ENCODE data around the gene ZNF316. TPM values are rescaled to one million over a fixed set of nuclear protein-coding genes. Genes with fewer than 3 reads are reported as not detected.

The ZNF316 gene
- total RNA-seq, 2 donors from 2014 or later: 29.1 to 69.5 TPM

DNA sequence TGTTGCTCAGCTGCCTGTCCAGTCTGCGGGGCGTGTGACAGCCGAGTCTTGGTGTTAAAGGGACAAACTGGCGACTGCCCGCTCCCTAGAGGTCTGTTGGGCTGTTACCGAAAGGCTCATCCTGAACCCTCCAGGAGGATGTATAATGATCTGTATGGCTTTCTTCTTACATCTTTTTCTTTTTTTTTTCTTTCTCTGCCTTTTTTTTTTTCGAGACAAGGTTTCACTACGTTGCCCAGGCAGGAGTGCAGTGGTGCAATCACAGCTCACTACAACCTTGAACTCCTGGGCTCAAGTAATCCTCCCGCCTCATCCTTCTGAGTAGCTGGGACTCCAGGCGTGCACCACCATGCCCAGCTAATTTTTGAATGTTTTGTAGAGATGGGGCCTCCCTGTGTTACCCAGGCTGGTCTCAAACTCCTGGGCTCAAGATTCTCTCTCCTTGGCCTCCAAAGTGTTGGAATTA is 46.4 kb upstream of the ZNF316 start:
- intact Hi-C loops (cut with DNase I): no loop called here
- no peak for ATAC-seq
- TF ChIP-seq POLR2A (IDR thresholded peaks at IDR 0.05): no peak
- TF ChIP-seq, protein P1, sequence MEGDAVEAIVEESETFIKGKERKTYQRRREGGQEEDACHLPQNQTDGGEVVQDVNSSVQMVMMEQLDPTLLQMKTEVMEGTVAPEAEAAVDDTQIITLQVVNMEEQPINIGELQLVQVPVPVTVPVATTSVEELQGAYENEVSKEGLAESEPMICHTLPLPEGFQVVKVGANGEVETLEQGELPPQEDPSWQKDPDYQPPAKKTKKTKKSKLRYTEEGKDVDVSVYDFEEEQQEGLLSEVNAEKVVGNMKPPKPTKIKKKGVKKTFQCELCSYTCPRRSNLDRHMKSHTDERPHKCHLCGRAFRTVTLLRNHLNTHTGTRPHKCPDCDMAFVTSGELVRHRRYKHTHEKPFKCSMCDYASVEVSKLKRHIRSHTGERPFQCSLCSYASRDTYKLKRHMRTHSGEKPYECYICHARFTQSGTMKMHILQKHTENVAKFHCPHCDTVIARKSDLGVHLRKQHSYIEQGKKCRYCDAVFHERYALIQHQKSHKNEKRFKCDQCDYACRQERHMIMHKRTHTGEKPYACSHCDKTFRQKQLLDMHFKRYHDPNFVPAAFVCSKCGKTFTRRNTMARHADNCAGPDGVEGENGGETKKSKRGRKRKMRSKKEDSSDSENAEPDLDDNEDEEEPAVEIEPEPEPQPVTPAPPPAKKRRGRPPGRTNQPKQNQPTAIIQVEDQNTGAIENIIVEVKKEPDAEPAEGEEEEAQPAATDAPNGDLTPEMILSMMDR (IDR thresholded peaks at IDR 0.05): no peak
- whole genome bisulfite sequencing, 2 donors: 6% methylated on average over 9 to 10 of the region's 10 CpGs
- H3K27ac ChIP-seq: peak overlapping the region; percentile 73 to 88 (median 82)
- no peaks in the 10 kb centered on the region for H3K27me3 ChIP-seq
- peak overlapping the region; percentile 26 to 93 for H3K4me3 ChIP-seq
- DNase-seq: no peak
- no peaks in the 10 kb centered on the region for H3K9me3 ChIP-seq
- H3K36me3 ChIP-seq (replicated peaks in 1 of 2; ENCODE audit: insufficient read depth in 1 of 2, low read depth in 2 of 2): peaks cover 5 to 15% of the 10 kb centered on the region in 2 donors
- H3K4me1 ChIP-seq: peaks cover 19% of the 10 kb centered on the region

DNA sequence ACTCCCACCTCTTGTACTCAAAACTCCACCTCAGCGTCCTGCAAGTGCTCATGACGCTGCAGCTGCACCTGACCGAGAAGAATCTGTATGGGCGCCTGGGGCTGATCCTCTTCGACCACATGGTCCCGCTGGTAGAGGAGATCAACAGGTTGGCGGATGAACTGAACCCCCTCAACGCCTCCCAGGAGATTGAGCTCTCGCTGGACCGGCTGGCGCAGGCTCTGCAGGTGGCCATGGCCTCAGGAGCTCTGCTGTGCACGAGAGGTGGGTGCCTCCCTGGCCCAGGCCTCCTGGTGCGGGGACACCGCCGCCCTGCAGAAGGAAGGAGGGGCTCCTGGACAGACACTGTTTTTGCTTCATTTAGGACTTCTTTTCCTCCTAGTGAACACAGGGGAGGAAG is 37.0 kb upstream of the ZNF316 start:
- TF ChIP-seq POLR2A (IDR thresholded peaks at IDR 0.05): no peak
- TF ChIP-seq, protein P1 (IDR thresholded peaks at IDR 0.05): no peak
- intact Hi-C loops (cut with DNase I): no loop called here
- ATAC-seq: no peak
- Histone ChIP-seq H3K27me3 (no peaks in the 10 kb centered on the region), H3K36me3 (replicated peaks in 1 of 2; ENCODE audit: insufficient read depth in 1 of 2, low read depth in 2 of 2) (peaks cover 0 to 28% of the 10 kb centered on the region in 2 donors), H3K4me3 (no peak overlapping the region), H3K27ac (no peak overlapping the region), H3K4me1 (no peaks in the 10 kb centered on the region), H3K9me3 (no peaks in the 10 kb centered on the region)
- DNase-seq: no peak
- 91% methylated on average over 10 to 15 of the region's 15 CpGs for WGBS, 2 donors

GRCh38 chr7:6604458-6604857 is 32.7 kb upstream of the ZNF316 start:
- ATAC-seq (no peak), DNase-seq (no peak)
- Histone ChIP-seq H3K9me3 (no peaks in the 10 kb centered on the region), H3K4me3 (no peak overlapping the region), H3K27me3 (no peaks in the 10 kb centered on the region), H3K36me3 (replicated peaks in 1 of 2; ENCODE audit: insufficient read depth in 1 of 2, low read depth in 2 of 2) (peaks cover 0 to 6% of the 10 kb centered on the region in 2 donors), H3K27ac (no peak overlapping the region), H3K4me1 (no peaks in the 10 kb centered on the region)
- 85 to 100% methylated on average over 5 to 8 of the region's 10 CpGs for WGBS, 2 donors
- TF ChIP-seq POLR2A (IDR thresholded peaks at IDR 0.05): no peak
- TF ChIP-seq, protein P1 (IDR thresholded peaks at IDR 0.05): no peak
- intact Hi-C loops (cut with DNase I): no loop called here

DNA sequence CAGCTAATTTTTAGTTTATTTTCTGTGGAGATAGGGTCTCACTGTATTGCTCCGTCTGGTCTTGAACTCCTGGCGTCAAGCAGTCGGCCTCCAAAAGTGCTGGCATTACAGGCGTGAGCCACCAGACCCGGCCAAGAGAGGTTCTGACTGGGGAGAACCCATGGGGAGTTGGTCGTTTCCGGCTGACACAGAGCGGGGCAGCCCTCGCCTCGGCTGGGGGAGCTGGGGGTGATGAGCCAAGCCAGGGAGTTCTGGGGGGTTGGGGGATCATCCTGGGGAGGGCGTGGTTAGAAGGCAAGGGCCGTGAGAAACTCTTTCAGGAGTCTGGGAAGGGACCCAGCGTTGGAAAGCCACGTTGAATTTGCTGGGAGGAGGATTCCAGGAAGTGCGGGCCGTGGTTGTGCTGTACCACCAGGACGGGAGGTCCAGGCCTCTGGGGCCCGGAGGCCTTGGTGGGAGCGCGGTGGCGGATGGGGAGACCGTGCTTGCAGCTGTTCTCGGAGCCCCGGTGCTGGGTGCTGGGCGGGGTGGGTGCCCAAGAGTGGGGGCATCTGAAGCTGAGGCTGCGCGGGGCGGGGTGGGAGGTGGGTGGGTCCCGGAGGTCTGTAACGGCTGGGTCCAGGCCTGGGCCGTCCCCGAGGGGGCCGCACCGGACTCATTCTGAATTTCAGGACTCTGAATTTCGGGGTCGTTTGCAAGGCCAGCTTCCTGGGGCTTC is 30.1 kb upstream of the ZNF316 start:
- H3K27ac ChIP-seq: no peak overlapping the region
- H3K9me3 ChIP-seq: no peaks in the 10 kb centered on the region
- ATAC-seq: no peak
- TF ChIP-seq, protein P1 (IDR thresholded peaks at IDR 0.05): no peak
- TF ChIP-seq POLR2A (IDR thresholded peaks at IDR 0.05): no peak
- intact Hi-C loops (cut with DNase I): no loop called here
- no peaks in the 10 kb centered on the region for H3K36me3 ChIP-seq (replicated peaks in 1 of 2; ENCODE audit: insufficient read depth in 1 of 2, low read depth in 2 of 2)
- H3K4me1 ChIP-seq: no peaks in the 10 kb centered on the region
- H3K27me3 ChIP-seq: no peaks in the 10 kb centered on the region
- 89 to 90% methylated on average over 15 to 36 of the region's 36 CpGs for WGBS, 2 donors
- DNase-seq: no peak
- H3K4me3 ChIP-seq: no peak overlapping the region

- ATAC-seq: no peak
- intact Hi-C loops (cut with DNase I): no loop called here
- Histone ChIP-seq H3K27ac (no peak overlapping the region), H3K36me3 (replicated peaks in 1 of 2; ENCODE audit: insufficient read depth in 1 of 2, low read depth in 2 of 2) (no peaks in the 10 kb centered on the region), H3K4me1 (no peaks in the 10 kb centered on the region), H3K27me3 (no peaks in the 10 kb centered on the region), H3K9me3 (no peaks in the 10 kb centered on the region), H3K4me3 (no peak overlapping the region)
- DNase-seq: no peak
- TF ChIP-seq, protein P1 (IDR thresholded peaks at IDR 0.05): no peak
- 93 to 94% methylated on average over 15 to 22 of the region's 38 CpGs for WGBS, 2 donors
Observed at GRCh38 chr7:6607651-6608051, 29.5 kb upstream of the ZNF316 start.

All from body of pancreas (tissue), 4 donors.